OCI-LY3 (cell line): ENCODE results near the gene MAML2.

Source experiments
- CTCF ChIP-seq: fragments of 200-600, 300-600 bp; sonication (generic); IDR thresholded peaks from 2 replicates; pipeline ENCODE4 v1.5.1; 2014; ENCODE audit warnings: antibody characterized with exemption, low read length, low read depth
- EZH2phosphoT487 ChIP-seq: fragments of 200-600 bp; shearing (Covaris generic); IDR thresholded peaks from 2 replicates; pipeline ENCODE4 v1.6.1; 2018; ENCODE audit warnings: antibody characterized with exemption, mixed run types, low read depth

DNA sequence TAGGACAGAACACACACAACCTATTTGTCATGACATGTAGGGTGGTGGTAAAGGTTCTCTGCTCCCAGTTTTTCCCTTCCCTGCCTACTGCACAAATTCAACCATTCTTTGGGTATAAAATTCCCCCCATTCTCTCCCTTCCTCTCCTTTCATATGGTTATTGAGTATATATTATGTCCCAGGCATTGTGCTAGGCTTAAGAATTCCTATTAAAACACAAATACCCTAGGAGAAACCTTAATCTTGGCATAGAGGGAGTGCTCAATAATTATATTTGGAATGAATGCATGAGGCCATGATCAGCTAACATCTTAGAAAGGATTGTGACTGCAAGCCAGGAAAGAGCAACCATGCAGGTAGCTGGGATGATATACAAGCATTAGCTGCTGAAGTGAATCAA lies 298.7 kb downstream of the MAML2 start:
- TF ChIP-seq CTCF (no peak), EZH2phosphoT487 (no peak)
